Measurements from ENCODE around the gene ITFG2.
A peak's percentile ranks its signal among the peaks of the same experiment; 100 is the strongest.

Gene ITFG2

DNA sequence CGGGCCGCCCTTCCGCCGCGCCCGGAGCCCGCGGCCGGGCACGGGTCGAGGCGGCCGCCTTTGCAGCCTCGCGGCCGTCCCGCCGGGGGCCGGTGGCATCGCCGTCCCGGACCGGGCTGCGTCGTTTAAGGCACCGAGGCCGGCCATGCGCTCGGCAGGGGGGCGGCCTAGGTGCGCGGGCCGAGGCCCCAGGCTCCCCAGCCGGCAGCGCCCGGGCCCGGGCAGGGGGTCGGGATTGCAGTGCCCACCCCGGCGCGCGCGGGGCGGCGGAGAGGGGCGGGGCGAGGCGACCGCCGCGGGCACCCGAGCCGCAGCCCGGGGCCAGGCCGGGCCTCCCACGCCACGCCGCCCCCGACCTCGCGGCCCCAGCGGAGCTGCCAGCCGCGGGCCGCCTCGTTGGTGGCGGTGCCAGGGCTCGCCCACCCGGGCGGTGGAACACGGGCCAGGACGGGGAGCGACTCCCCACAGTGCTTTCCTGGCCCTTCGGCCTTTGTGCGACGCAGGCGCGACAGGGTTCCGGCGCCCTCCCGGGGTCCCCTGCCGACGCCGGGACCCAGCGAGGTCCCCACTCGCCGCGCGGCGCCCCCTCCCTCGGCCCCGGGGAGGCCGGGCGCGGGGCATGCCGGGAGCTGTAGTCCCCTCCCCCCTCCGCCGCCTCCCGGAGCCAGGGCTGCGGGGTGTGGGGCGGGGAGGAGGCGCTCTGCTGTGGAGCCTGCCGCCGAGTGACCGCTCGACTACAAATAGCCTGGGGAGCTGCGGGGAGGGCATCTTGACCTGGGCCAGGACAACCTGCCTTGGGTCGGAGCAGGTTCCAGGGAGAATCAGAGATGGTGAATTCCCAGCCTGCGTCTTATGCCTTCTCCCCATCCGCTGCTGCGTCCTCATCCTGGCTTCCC lies 16.9 kb upstream of the ITFG2 start:
- H3K9me3 ChIP-seq (ENCODE audit: insufficient read depth, low read length): no peaks in the 10 kb centered on the region
- H3K9ac ChIP-seq (ENCODE audit: low read length): peak overlapping the region; percentile 81
- peaks cover 21% of the 10 kb centered on the region; the same call in 1 of the 2 replicates for H4K20me1 ChIP-seq (ENCODE audit: insufficient read depth, low read length)
- no peaks in the 10 kb centered on the region for H3K27me3 ChIP-seq (ENCODE audit: low read depth, low read length)
- peak overlapping the region; percentile 93 for H3K4me3 ChIP-seq (ENCODE audit: low read length)
- TF ChIP-seq EZH2phosphoT487 (IDR thresholded peaks at IDR 0.05; ENCODE audit: low read depth): no peak
- TF ChIP-seq, protein P1, sequence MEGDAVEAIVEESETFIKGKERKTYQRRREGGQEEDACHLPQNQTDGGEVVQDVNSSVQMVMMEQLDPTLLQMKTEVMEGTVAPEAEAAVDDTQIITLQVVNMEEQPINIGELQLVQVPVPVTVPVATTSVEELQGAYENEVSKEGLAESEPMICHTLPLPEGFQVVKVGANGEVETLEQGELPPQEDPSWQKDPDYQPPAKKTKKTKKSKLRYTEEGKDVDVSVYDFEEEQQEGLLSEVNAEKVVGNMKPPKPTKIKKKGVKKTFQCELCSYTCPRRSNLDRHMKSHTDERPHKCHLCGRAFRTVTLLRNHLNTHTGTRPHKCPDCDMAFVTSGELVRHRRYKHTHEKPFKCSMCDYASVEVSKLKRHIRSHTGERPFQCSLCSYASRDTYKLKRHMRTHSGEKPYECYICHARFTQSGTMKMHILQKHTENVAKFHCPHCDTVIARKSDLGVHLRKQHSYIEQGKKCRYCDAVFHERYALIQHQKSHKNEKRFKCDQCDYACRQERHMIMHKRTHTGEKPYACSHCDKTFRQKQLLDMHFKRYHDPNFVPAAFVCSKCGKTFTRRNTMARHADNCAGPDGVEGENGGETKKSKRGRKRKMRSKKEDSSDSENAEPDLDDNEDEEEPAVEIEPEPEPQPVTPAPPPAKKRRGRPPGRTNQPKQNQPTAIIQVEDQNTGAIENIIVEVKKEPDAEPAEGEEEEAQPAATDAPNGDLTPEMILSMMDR (IDR thresholded peaks at IDR 0.05; ENCODE audit: low read depth, low read length): no peak
- H2AFZ ChIP-seq (ENCODE audit: low read depth, low read length): peak overlapping the region; percentile 57; the same call in 1 of the 2 replicates
- H3K4me1 ChIP-seq (ENCODE audit: low read length): peaks cover 9% of the 10 kb centered on the region
- H3K4me2 ChIP-seq (ENCODE audit: low read length): peak overlapping the region; percentile 99
- peaks cover 37% of the 10 kb centered on the region for H3K36me3 ChIP-seq (replicated peaks; ENCODE audit: low read depth, low read length)
- peak overlapping the region; percentile 48 for H3K27ac ChIP-seq (ENCODE audit: low read length)
- peaks cover 41% of the 10 kb centered on the region for H3K79me2 ChIP-seq (ENCODE audit: low read length)

DNA sequence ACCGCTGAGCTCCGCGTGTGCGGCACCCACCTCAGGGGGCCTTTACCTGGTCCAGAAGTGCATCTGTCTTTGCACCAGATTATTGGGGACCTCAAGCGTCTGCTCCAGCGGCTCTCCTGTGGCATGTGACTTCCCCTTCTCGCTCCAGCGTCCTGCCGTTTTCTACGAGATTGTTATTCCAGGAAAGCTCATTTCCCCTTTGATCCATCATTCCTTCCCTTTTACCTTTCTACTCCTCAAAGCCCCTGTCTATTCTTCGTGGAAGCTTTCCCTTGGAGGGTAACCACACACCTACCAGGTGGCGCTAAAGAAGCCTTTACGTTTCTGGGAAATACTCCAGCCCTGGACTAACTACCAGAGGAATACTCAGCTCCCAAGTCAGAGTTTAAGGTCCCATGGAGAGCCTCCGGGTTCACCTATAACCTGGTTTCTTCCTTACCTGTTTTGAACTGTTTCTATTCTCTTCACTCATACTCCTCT lies 16.2 kb upstream of the ITFG2 start:
- Histone ChIP-seq H4K20me1 (ENCODE audit: insufficient read depth, low read length) (peaks cover 21% of the 10 kb centered on the region; the same call in 1 of the 2 replicates), H3K9me3 (ENCODE audit: insufficient read depth, low read length) (no peaks in the 10 kb centered on the region), H3K36me3 (replicated peaks; ENCODE audit: low read depth, low read length) (peaks cover 43% of the 10 kb centered on the region), H3K4me1 (ENCODE audit: low read length) (peaks cover 9% of the 10 kb centered on the region), H3K27me3 (ENCODE audit: low read depth, low read length) (no peaks in the 10 kb centered on the region), H3K79me2 (ENCODE audit: low read length) (peaks cover 41% of the 10 kb centered on the region), H3K4me2 (ENCODE audit: low read length) (peak overlapping the region; percentile 99), H3K27ac (ENCODE audit: low read length) (peak overlapping the region; percentile 48), H2AFZ (ENCODE audit: low read depth, low read length) (peak overlapping the region; percentile 57; the same call in 1 of the 2 replicates), H3K4me3 (ENCODE audit: low read length) (peak overlapping the region; percentile 93), H3K9ac (ENCODE audit: low read length) (peak overlapping the region; percentile 81)
- TF ChIP-seq, protein P1 (IDR thresholded peaks at IDR 0.05; ENCODE audit: low read depth, low read length): peak; percentile 39
- no peak for TF ChIP-seq EZH2phosphoT487 (IDR thresholded peaks at IDR 0.05; ENCODE audit: low read depth)

DNA sequence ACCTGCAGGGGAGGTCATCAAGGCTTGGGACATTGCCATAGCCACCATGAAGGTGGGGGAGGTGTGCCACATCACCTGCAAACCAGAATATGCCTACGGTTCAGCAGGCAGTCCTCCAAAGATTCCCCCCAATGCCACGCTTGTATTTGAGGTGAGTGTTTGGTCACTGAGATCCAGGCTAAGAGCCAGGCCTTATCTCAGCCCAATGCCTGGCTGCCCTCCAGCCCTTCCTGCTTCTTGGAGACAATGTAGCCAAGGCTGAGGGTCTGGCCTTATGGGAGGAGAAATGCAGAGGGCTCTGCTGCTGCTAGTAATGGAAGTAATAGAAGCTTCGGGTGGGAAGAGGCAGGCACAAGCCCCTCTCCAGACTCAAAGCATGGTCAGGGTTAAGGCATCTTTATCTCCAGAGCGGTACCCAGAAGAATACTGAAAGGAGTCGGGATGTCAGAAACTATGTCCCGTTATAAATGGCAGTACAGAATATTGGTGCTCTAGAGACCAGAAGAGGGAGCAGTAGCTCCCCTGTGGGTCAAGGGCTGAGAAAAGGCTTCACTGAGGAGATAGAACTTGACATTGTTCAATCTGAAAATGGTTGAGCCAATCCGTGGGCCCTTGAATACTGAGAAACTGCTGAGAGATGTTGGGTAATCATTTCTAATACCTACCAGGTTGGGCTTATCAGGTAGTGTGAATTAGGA lies 14.6 kb upstream of the ITFG2 start:
- TF ChIP-seq, protein P1 (IDR thresholded peaks at IDR 0.05; ENCODE audit: low read depth, low read length): peak; percentile 29; the same call in 1 of the 2 replicates
- TF ChIP-seq EZH2phosphoT487 (IDR thresholded peaks at IDR 0.05; ENCODE audit: low read depth): no peak
- Histone ChIP-seq H3K27ac (ENCODE audit: low read length) (no peak overlapping the region), H2AFZ (ENCODE audit: low read depth, low read length) (no peak overlapping the region), H3K79me2 (ENCODE audit: low read length) (peaks cover 41% of the 10 kb centered on the region), H3K9me3 (ENCODE audit: insufficient read depth, low read length) (no peaks in the 10 kb centered on the region), H3K27me3 (ENCODE audit: low read depth, low read length) (no peaks in the 10 kb centered on the region), H3K4me2 (ENCODE audit: low read length) (no peak overlapping the region), H3K9ac (ENCODE audit: low read length) (no peak overlapping the region), H3K4me1 (ENCODE audit: low read length) (peaks cover 13% of the 10 kb centered on the region), H4K20me1 (ENCODE audit: insufficient read depth, low read length) (peaks cover 21% of the 10 kb centered on the region; the same call in 1 of the 2 replicates), H3K36me3 (replicated peaks; ENCODE audit: low read depth, low read length) (peaks cover 56% of the 10 kb centered on the region), H3K4me3 (ENCODE audit: low read length) (no peak overlapping the region)

Data from OCI-LY3 (cell line).